Osteocyte (in vitro differentiated cells): ENCODE results near the gene NEK5. TPM values are rescaled to one million over a fixed set of nuclear protein-coding genes. Genes with fewer than 3 reads are reported as not detected.

Experiments
- DNase-seq: peaks from one replicate; pipeline ENCODE4 v3.0.0; 2021; ENCODE audit warnings: mixed read lengths; ENCODE audit not compliant: unreplicated experiment; ENCODE audit errors: extremely low spot score
- H3K27ac Mint-ChIP-seq: one replicate; pipeline ENCODE4 v1.8.0; 2021; ENCODE audit warnings: mild to moderate bottlenecking, mixed read lengths; ENCODE audit not compliant: unreplicated experiment
- H3K27me3 Mint-ChIP-seq: one replicate; pipeline ENCODE4 v1.8.0; 2021; ENCODE audit warnings: mixed read lengths; ENCODE audit not compliant: unreplicated experiment
- H3K36me3 Mint-ChIP-seq: one replicate; pipeline ENCODE4 v1.8.0; 2021; ENCODE audit warnings: mixed read lengths; ENCODE audit not compliant: unreplicated experiment
- H3K4me1 Mint-ChIP-seq: one replicate; pipeline ENCODE4 v1.8.0; 2021; ENCODE audit warnings: mixed read lengths; ENCODE audit not compliant: unreplicated experiment
- H3K4me3 Mint-ChIP-seq: one replicate; pipeline ENCODE4 v1.8.0; 2021; ENCODE audit warnings: mild to moderate bottlenecking, moderate library complexity, mixed read lengths; ENCODE audit not compliant: unreplicated experiment
- H3K9me3 Mint-ChIP-seq: one replicate; pipeline ENCODE4 v1.8.0; 2021; ENCODE audit warnings: mixed read lengths; ENCODE audit not compliant: unreplicated experiment
- total RNA-seq: library from RNA; stranded (reverse); gene quantifications from 2 replicates; pipeline ENCODE4 v1.2.1, GENCODE V29; 2021
- TF ChIP-seq, protein P1 (sequence below): fragments of 200-600 bp; sonication (generic); IDR thresholded peaks from 2 replicates; pipeline ENCODE4 v1.5.0; 2021; ENCODE audit warnings: antibody characterized with exemption, mild to moderate bottlenecking, moderate library complexity

NEK5 gene
- total RNA-seq, 1 donor from 2014 or later, result 0.40 TPM

GRCh38 chr13:51997186-51997585, 131.7 kb downstream of the NEK5 start:
- Mint-ChIP-seq H3K27me3 (peaks cover 2% of the 10 kb centered on the region), H3K4me1 (peaks cover 6% of the 10 kb centered on the region), H3K36me3 (no peaks in the 10 kb centered on the region), H3K27ac (no peak overlapping the region), H3K9me3 (no peaks in the 10 kb centered on the region), H3K4me3 (no peak overlapping the region)
- no peak for DNase-seq
- TF ChIP-seq, protein P1, sequence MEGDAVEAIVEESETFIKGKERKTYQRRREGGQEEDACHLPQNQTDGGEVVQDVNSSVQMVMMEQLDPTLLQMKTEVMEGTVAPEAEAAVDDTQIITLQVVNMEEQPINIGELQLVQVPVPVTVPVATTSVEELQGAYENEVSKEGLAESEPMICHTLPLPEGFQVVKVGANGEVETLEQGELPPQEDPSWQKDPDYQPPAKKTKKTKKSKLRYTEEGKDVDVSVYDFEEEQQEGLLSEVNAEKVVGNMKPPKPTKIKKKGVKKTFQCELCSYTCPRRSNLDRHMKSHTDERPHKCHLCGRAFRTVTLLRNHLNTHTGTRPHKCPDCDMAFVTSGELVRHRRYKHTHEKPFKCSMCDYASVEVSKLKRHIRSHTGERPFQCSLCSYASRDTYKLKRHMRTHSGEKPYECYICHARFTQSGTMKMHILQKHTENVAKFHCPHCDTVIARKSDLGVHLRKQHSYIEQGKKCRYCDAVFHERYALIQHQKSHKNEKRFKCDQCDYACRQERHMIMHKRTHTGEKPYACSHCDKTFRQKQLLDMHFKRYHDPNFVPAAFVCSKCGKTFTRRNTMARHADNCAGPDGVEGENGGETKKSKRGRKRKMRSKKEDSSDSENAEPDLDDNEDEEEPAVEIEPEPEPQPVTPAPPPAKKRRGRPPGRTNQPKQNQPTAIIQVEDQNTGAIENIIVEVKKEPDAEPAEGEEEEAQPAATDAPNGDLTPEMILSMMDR, result no peak

- H3K4me3 Mint-ChIP-seq, result no peak overlapping the region
These were observed 132.2 kb downstream of the NEK5 start for GRCh38 chr13:51996641-51997040.

GRCh38 chr13:51995677-51996551, 133.0 kb downstream of the NEK5 start:
- Mint-ChIP-seq H3K4me1 (peaks cover 6% of the 10 kb centered on the region), H3K27ac (no peak overlapping the region), H3K9me3 (no peaks in the 10 kb centered on the region), H3K4me3 (no peak overlapping the region), H3K27me3 (peaks cover 2% of the 10 kb centered on the region), H3K36me3 (no peaks in the 10 kb centered on the region)
- no peak for DNase-seq
- TF ChIP-seq, protein P1, result no peak

More at GRCh38 chr13:51996641-51997040, 132.2 kb downstream of the NEK5 start:
- no peak for DNase-seq
- no peak overlapping the region for H3K27ac Mint-ChIP-seq
- peaks cover 2% of the 10 kb centered on the region for H3K27me3 Mint-ChIP-seq
- TF ChIP-seq, protein P1, result no peak
- H3K4me1 Mint-ChIP-seq, result peaks cover 6% of the 10 kb centered on the region
- H3K36me3 Mint-ChIP-seq, result no peaks in the 10 kb centered on the region
- no peaks in the 10 kb centered on the region for H3K9me3 Mint-ChIP-seq

- Mint-ChIP-seq H3K4me1 (peaks cover 4% of the 10 kb centered on the region), H3K9me3 (no peaks in the 10 kb centered on the region), H3K27ac (no peak overlapping the region), H3K36me3 (no peaks in the 10 kb centered on the region), H3K27me3 (peaks cover 2% of the 10 kb centered on the region), H3K4me3 (no peak overlapping the region)
- TF ChIP-seq, protein P1, result no peak
- DNase-seq, result no peak
These were observed 135.2 kb downstream of the NEK5 start for GRCh38 chr13:51993713-51994112.

GRCh38 chr13:51988988-51989618, 139.8 kb downstream of the NEK5 start:
- DNase-seq, result no peak
- Mint-ChIP-seq H3K9me3 (peaks cover 5% of the 10 kb centered on the region), H3K4me3 (no peak overlapping the region), H3K27ac (no peak overlapping the region), H3K27me3 (peaks cover 13% of the 10 kb centered on the region), H3K4me1 (no peaks in the 10 kb centered on the region), H3K36me3 (no peaks in the 10 kb centered on the region)
- TF ChIP-seq, protein P1, result no peak
